Measurements from ENCODE around the gene SLC2A2.

The SLC2A2 gene

DNA sequence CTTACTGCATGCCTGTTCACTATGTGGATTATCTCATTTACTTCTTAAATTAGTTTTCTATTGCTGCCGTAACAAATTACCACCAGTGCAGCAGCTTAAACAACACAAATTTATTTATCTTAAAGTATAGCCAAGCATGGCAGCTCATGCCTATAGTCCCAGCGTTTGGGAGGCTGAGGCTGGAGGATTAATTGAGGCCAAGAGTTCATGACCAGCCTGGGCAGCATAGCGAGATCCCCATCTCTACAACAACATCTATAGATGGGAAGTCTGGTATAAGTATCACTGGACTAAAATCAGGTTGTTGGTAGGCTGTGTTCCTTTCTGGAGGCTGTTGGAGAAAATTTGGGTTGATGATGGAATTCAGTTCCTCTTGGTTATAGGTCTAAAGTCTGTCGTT is 5.1 kb downstream of the SLC2A2 start:
- Histone ChIP-seq H2AK5ac (ENCODE audit: low read length) (no peak overlapping the region), H4K8ac (ENCODE audit: low read depth, low read length) (no peak overlapping the region), H3K9me3 (ENCODE audit: insufficient read depth, low read depth, low read length) (no peaks in the 10 kb centered on the region), H2BK12ac (ENCODE audit: low read length) (no peak overlapping the region), H3K14ac (ENCODE audit: low read length) (no peak overlapping the region), H3K79me1 (ENCODE audit: low read length) (no peaks in the 10 kb centered on the region), H2BK120ac (ENCODE audit: insufficient read depth, low read length, poor library complexity) (no peak overlapping the region), H3K9ac (ENCODE audit: low read length) (no peak overlapping the region), H3K4me3 (ENCODE audit: low read depth, low read length) (no peak overlapping the region), H2BK5ac (ENCODE audit: low read depth, low read length, poor library complexity) (no peak overlapping the region), H3K27me3 (ENCODE audit: insufficient read depth, low read length) (no peaks in the 10 kb centered on the region), H3K27ac (ENCODE audit: low read depth, low read length) (no peak overlapping the region), H4K12ac (ENCODE audit: low read depth, low read length) (no peak overlapping the region), H3K23ac (ENCODE audit: low read length) (no peak overlapping the region), H3K4me1 (ENCODE audit: control insufficient read depth in 1 of 2, insufficient read depth in 2 of 2, low read length in 2 of 2) (no peaks in the 10 kb centered on the region), H3K79me2 (ENCODE audit: control insufficient read depth, insufficient read depth, low read length, poor library complexity) (no peaks in the 10 kb centered on the region), H3K36me3 (ENCODE audit: control insufficient read depth in 1 of 2, insufficient read depth in 2 of 2, low read length in 2 of 2) (no peaks in the 10 kb centered on the region), H4K91ac (ENCODE audit: low read depth, low read length) (no peak overlapping the region), H3K4me2 (ENCODE audit: low read length) (no peak overlapping the region), H2AFZ (ENCODE audit: insufficient read depth, low read length, poor library complexity) (no peak overlapping the region), H3K4ac (ENCODE audit: low read depth, low read length) (no peak overlapping the region), H3K18ac (ENCODE audit: low read length) (no peak overlapping the region)
- DNase-seq: no peak
- no CpG with 5 or more reads among the region's 4 CpGs for WGBS (ENCODE audit: extremely low coverage, insufficient coverage, insufficient read length)

DNA sequence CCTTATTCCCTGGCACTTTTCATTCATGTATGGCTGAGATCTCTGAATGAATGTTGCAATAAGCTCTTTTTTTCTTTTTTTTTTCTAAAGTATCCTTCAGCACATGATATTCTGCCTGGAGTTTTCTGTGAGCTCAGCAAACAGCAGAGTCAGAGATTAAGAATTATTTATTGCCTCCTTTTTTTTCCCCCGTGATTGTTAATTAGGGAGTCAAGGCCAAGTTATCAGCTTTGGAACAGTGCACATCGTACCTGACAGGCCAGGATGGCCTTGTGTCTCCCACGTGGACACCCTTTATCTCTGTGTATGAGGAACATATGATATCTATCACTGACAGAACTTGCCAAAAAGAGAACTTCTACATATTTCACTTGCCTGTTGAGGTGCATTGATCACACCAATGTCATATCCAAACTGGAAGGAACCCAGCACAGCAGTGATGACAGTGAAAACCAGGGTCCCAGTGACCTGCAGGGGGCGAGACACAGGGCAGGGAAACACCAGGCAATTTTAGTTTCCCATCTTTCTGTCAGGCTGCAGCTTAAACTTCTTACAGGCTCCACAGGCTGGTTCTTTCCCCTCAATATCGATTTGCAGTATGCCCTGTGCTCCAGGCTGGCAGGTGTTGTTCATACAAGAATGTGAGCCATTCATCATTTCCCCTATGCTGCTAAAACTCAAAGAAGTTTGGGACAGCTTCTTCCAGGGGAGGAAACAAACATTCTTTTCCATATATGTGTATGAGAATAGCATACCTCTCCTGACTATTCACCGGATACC is 8.2 kb downstream of the SLC2A2 start:
- Histone ChIP-seq H3K27me3 (ENCODE audit: insufficient read depth, low read length) (no peaks in the 10 kb centered on the region), H2AK5ac (ENCODE audit: low read length) (no peak overlapping the region), H3K9ac (ENCODE audit: low read length) (no peak overlapping the region), H3K18ac (ENCODE audit: low read length) (no peak overlapping the region), H3K4me1 (ENCODE audit: control insufficient read depth in 1 of 2, insufficient read depth in 2 of 2, low read length in 2 of 2) (no peaks in the 10 kb centered on the region), H2BK12ac (ENCODE audit: low read length) (no peak overlapping the region), H4K12ac (ENCODE audit: low read depth, low read length) (no peak overlapping the region), H2BK120ac (ENCODE audit: insufficient read depth, low read length, poor library complexity) (no peak overlapping the region), H3K27ac (ENCODE audit: low read depth, low read length) (no peak overlapping the region), H3K4ac (ENCODE audit: low read depth, low read length) (no peak overlapping the region), H3K4me2 (ENCODE audit: low read length) (no peak overlapping the region), H3K4me3 (ENCODE audit: low read depth, low read length) (no peak overlapping the region), H3K14ac (ENCODE audit: low read length) (no peak overlapping the region), H2BK5ac (ENCODE audit: low read depth, low read length, poor library complexity) (no peak overlapping the region), H3K23ac (ENCODE audit: low read length) (no peak overlapping the region), H3K9me3 (ENCODE audit: insufficient read depth, low read depth, low read length) (no peaks in the 10 kb centered on the region), H4K91ac (ENCODE audit: low read depth, low read length) (no peak overlapping the region), H4K8ac (ENCODE audit: low read depth, low read length) (no peak overlapping the region), H3K36me3 (ENCODE audit: control insufficient read depth in 1 of 2, insufficient read depth in 2 of 2, low read length in 2 of 2) (no peaks in the 10 kb centered on the region), H3K79me2 (ENCODE audit: control insufficient read depth, insufficient read depth, low read length, poor library complexity) (no peaks in the 10 kb centered on the region), H3K79me1 (ENCODE audit: low read length) (no peaks in the 10 kb centered on the region), H2AFZ (ENCODE audit: insufficient read depth, low read length, poor library complexity) (no peak overlapping the region)
- WGBS (ENCODE audit: extremely low coverage, insufficient coverage, insufficient read length): no CpG with 5 or more reads among the region's 6 CpGs
- peak in 1 of 2 donors; percentile 29 for DNase-seq

DNA sequence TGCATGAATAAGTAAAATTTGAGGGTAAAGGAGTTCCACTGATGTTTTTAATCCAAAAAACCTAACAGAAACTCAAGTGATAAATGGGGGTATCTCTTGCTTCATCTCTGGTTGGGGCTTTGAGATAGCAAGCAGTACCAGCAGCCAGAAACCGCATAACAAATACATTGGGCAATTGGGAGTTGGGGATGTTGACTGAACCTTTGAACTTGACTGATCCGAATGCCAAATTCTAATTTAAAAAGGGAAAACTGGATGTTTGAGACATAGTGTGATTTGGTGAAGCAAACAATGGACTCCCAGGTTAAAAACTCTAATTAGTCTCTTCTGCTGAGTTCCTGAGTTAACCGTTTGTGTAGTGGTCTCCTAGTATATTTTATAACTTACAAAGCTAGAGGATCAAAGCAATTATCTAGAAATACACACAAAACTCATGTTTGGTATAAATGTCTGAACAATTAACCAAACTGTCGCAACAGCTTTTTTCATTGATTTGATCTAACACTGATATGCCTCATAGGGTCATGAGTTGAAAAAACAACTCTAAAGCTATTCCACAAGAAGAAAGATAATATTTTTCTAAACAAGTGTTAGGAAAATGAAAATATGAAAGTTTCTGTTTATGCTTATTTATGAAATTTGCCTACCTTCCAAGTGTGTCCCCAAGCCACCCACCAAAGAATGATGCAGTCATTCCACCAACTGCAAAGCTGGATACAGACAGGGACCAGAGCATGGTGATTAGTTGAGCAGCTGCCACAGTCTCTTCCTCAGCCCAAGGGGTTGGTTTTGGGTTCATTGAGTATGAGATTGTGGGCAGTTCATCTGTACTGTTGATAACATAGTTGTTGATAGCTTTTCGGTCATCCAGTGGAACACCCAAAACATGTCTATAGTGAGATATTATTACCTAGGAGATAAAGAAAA is 12.4 kb downstream of the SLC2A2 start:
- no peak overlapping the region for H3K4me2 ChIP-seq (ENCODE audit: low read length)
- no peak overlapping the region for H3K9ac ChIP-seq (ENCODE audit: low read length)
- no CpG with 5 or more reads among the region's 5 CpGs for WGBS (ENCODE audit: extremely low coverage, insufficient coverage, insufficient read length)
- no peak overlapping the region for H3K14ac ChIP-seq (ENCODE audit: low read length)
- no peaks in the 10 kb centered on the region for H3K79me1 ChIP-seq (ENCODE audit: low read length)
- no peak overlapping the region for H4K8ac ChIP-seq (ENCODE audit: low read depth, low read length)
- no peak overlapping the region for H2BK12ac ChIP-seq (ENCODE audit: low read length)
- H4K12ac ChIP-seq (ENCODE audit: low read depth, low read length): no peak overlapping the region
- H3K4me3 ChIP-seq (ENCODE audit: low read depth, low read length): no peak overlapping the region
- no peak for DNase-seq
- H3K36me3 ChIP-seq (ENCODE audit: control insufficient read depth in 1 of 2, insufficient read depth in 2 of 2, low read length in 2 of 2): no peaks in the 10 kb centered on the region
- no peaks in the 10 kb centered on the region for H3K27me3 ChIP-seq (ENCODE audit: insufficient read depth, low read length)
- no peak overlapping the region for H3K4ac ChIP-seq (ENCODE audit: low read depth, low read length)
- no peaks in the 10 kb centered on the region for H3K4me1 ChIP-seq (ENCODE audit: control insufficient read depth in 1 of 2, insufficient read depth in 2 of 2, low read length in 2 of 2)
- no peak overlapping the region for H2AFZ ChIP-seq (ENCODE audit: insufficient read depth, low read length, poor library complexity)
- H2AK5ac ChIP-seq (ENCODE audit: low read length): no peak overlapping the region
- no peaks in the 10 kb centered on the region for H3K9me3 ChIP-seq (ENCODE audit: insufficient read depth, low read depth, low read length)
- H3K18ac ChIP-seq (ENCODE audit: low read length): no peak overlapping the region
- no peak overlapping the region for H3K27ac ChIP-seq (ENCODE audit: low read depth, low read length)
- H2BK5ac ChIP-seq (ENCODE audit: low read depth, low read length, poor library complexity): no peak overlapping the region
- H2BK120ac ChIP-seq (ENCODE audit: insufficient read depth, low read length, poor library complexity): no peak overlapping the region
- no peak overlapping the region for H4K91ac ChIP-seq (ENCODE audit: low read depth, low read length)
- H3K79me2 ChIP-seq (ENCODE audit: control insufficient read depth, insufficient read depth, low read length, poor library complexity): no peaks in the 10 kb centered on the region
- H3K23ac ChIP-seq (ENCODE audit: low read length): no peak overlapping the region

DNA sequence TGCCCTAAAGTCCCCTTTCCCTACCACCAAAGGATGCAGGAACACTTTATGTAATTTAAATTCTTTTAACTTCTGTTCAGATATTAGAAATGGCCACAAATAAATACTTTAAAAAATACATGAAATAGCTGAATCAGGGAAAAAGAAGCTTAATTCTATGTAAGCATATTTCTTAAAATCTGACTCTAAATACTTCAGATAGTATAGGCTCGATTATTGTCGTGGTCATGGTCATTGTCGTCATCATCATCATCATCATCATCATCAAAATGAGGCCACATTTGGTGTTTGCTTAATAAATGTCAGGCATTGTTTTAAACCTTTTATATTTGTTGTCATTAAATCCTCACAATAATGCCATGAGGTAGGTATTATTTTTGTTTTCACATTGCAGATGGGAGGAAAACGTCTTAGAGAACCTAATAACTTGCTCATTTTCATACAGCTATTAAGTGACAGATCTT is 14.6 kb downstream of the SLC2A2 start:
- H2BK12ac ChIP-seq (ENCODE audit: low read length): no peak overlapping the region
- H3K4ac ChIP-seq (ENCODE audit: low read depth, low read length): no peak overlapping the region
- H4K12ac ChIP-seq (ENCODE audit: low read depth, low read length): no peak overlapping the region
- no peak overlapping the region for H2AK5ac ChIP-seq (ENCODE audit: low read length)
- no peaks in the 10 kb centered on the region for H3K27me3 ChIP-seq (ENCODE audit: insufficient read depth, low read length)
- H4K8ac ChIP-seq (ENCODE audit: low read depth, low read length): no peak overlapping the region
- H3K4me2 ChIP-seq (ENCODE audit: low read length): no peak overlapping the region
- H3K9me3 ChIP-seq (ENCODE audit: insufficient read depth, low read depth, low read length): no peaks in the 10 kb centered on the region
- H3K79me2 ChIP-seq (ENCODE audit: control insufficient read depth, insufficient read depth, low read length, poor library complexity): no peaks in the 10 kb centered on the region
- no peaks in the 10 kb centered on the region for H3K79me1 ChIP-seq (ENCODE audit: low read length)
- H2BK5ac ChIP-seq (ENCODE audit: low read depth, low read length, poor library complexity): no peak overlapping the region
- no peak overlapping the region for H3K27ac ChIP-seq (ENCODE audit: low read depth, low read length)
- no peak overlapping the region for H3K4me3 ChIP-seq (ENCODE audit: low read depth, low read length)
- H3K9ac ChIP-seq (ENCODE audit: low read length): no peak overlapping the region
- H3K18ac ChIP-seq (ENCODE audit: low read length): no peak overlapping the region
- no peak overlapping the region for H2BK120ac ChIP-seq (ENCODE audit: insufficient read depth, low read length, poor library complexity)
- H3K14ac ChIP-seq (ENCODE audit: low read length): no peak overlapping the region
- H3K23ac ChIP-seq (ENCODE audit: low read length): no peak overlapping the region
- no peak overlapping the region for H2AFZ ChIP-seq (ENCODE audit: insufficient read depth, low read length, poor library complexity)
- no peaks in the 10 kb centered on the region for H3K36me3 ChIP-seq (ENCODE audit: control insufficient read depth in 1 of 2, insufficient read depth in 2 of 2, low read length in 2 of 2)
- no peaks in the 10 kb centered on the region for H3K4me1 ChIP-seq (ENCODE audit: control insufficient read depth in 1 of 2, insufficient read depth in 2 of 2, low read length in 2 of 2)
- no CpG with 5 or more reads among the region's 4 CpGs for WGBS (ENCODE audit: extremely low coverage, insufficient coverage, insufficient read length)
- H4K91ac ChIP-seq (ENCODE audit: low read depth, low read length): no peak overlapping the region
- DNase-seq: no peak

Measured in trophoblast cell (in vitro differentiated cells and primary cell).